ENCODE data around the gene HPSE. TPM values are rescaled to one million over a fixed set of nuclear protein-coding genes. Genes with fewer than 3 reads are reported as not detected.
A peak's percentile ranks its signal among the peaks of the same experiment; 100 is the strongest.

The HPSE gene
- total and polyA plus RNA-seq, 2 donors (not counting 3 experiments of a cell fraction or from before 2014, with no cell fraction given): 3.5 to 7.0 TPM

DNA sequence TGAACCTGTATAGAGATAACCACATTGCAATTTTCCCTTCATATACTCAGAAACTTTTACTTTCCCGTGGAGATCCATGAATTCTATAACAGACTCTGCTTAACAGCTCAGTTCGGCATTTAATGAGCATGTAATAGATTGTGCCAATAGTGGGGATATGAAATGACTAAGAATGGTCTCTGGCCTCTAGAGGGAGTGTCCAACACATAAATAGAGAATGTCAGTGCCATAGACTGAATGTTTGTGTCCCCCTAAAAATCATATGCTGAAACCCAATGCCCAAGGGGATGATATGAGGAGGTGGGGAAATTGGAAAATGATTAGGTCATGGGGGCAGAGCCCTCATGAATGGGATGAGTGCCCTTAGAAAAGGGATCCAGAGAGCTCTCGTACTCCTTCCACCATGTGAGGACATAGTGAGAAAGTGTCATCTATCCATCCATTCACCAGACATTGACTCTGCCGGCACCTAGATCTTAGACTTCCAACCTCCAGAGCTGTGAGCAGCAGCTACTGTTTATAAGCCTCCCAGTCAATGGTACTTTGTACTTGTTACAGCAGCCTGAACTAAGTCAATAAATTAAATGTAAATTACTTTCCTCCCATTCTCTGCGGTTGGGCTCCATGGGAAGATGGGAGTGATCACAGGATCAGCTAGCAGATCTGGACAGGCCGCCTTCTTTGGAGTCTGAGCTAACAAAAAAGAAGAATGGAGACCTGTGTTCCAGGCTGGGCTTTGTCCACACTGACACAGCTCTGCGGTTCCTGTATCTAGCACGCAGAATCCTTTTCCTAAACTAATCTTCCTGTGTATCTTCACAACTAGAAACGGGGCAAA lies 28.1 kb upstream of the HPSE start:
- Histone ChIP-seq H4K20me1 (replicated peaks; ENCODE audit: control insufficient read depth, extremely low read depth, insufficient read depth, low read length) (no peaks in the 10 kb centered on the region), H2AFZ (ENCODE audit: low read depth, low read length) (no peak overlapping the region), H3K36me3 (ENCODE audit: control insufficient read depth in 2 of 2, extremely low read depth in 1 of 2, insufficient read depth in 2 of 2, low read length in 2 of 2) (no peaks in the 10 kb centered on the region), H3K27ac (ENCODE audit: insufficient read depth, low read depth, low read length) (no peak overlapping the region), H3K9me1 (replicated peaks; ENCODE audit: control insufficient read depth, extremely low read depth, insufficient read depth, low read length) (no peaks in the 10 kb centered on the region), H3K4me2 (ENCODE audit: insufficient read depth, low read length) (no peak overlapping the region), H3K4me3 (replicated peaks in 1 of 3; ENCODE audit: insufficient read depth in 1 of 3, low read depth in 1 of 3, low read length in 3 of 3) (no peak overlapping the region), H3K4me1 (ENCODE audit: control insufficient read depth, extremely low read depth, insufficient read depth, low read length) (peaks cover 13% of the 10 kb centered on the region), H3K9me3 (replicated peaks; ENCODE audit: control insufficient read depth, insufficient read depth, low read length) (no peaks in the 10 kb centered on the region), H3K9ac (replicated peaks; ENCODE audit: extremely low read depth, insufficient read depth, low read length) (no peak overlapping the region), H3K79me2 (ENCODE audit: control insufficient read depth, insufficient read depth, low read length) (no peaks in the 10 kb centered on the region), H3K27me3 (ENCODE audit: control insufficient read depth in 2 of 2, insufficient read depth in 2 of 2, low read length in 2 of 2) (no peaks in the 10 kb centered on the region)
- ChIA-PET CTCF (interaction anchor here (0.6 to 2.6 kb wide), 25 partner anchors 8 to 279 kb away, joined by 3 to 26 read pairs (median 5); partner anchors contain the start of genes COQ2, HELQ and MRPS18C), POLR2A (no interaction called here)
- DNase-seq (ENCODE audit: low read depth, low spot score) (peak; percentile 61), FAIRE-seq (peak; percentile 33)
- dilution Hi-C loops (cut with MboI; ENCODE audit: extremely low pct_ligation_motif_present, low sequenced_read_pairs) (no loop called here), intact Hi-C loops (cut with micrococcal nuclease) (loop anchor here (1.0 kb wide), 2 partner anchors 93 to 277 kb away; partner anchors contain the start of gene HELQ)
- TF ChIP-seq CTCF (IDR thresholded peaks at IDR 0.05; ENCODE audit: extremely low read depth in 1 of 2, insufficient read depth in 1 of 2, low read depth in 1 of 2, low read length in 2 of 2) (peak; percentile 35 to 44), POLR2AphosphoS5 (IDR thresholded peaks at IDR 0.05; ENCODE audit: insufficient read depth, low read depth, low read length) (no peak)
- TF ChIP-seq, protein P1, sequence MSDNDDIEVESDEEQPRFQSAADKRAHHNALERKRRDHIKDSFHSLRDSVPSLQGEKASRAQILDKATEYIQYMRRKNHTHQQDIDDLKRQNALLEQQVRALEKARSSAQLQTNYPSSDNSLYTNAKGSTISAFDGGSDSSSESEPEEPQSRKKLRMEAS (IDR thresholded peaks at IDR 0.05; ENCODE audit: insufficient read depth, insufficient read length): no peak
- BruUV-seq (replicated peaks): no TSS peak
